PC-3 (cell line): Measurements from ENCODE around the gene ABHD1. TPM values are rescaled to one million over a fixed set of nuclear protein-coding genes. Genes with fewer than 3 reads are reported as not detected.

ENCODE experiments used
- ATAC-seq: fragments of 200-7000 bp; cut with Tn5 transposase; 2 replicates; pipeline ENCODE4 v1.9.1; 2020; ENCODE audit warnings: mild to moderate bottlenecking, moderate library complexity
- BruUV-seq: library from RNA; stranded (reverse); fragments of 400-500 nt; replicated peaks from 2 replicates; lab custom pipeline; 2021; lab: Mats Ljungman, UMichigan
- CTCF ChIA-PET: fragments of 300-600 bp; sonication (Branson Sonifier 250); formaldehyde crosslinking; loops from one replicate; lab custom pipeline; 2022; ENCODE audit warnings: antibody characterized with exemption; lab: Charles Lee
- POLR2A ChIA-PET: fragments of 300-600 bp; sonication (Branson Sonifier 250); formaldehyde crosslinking; loops from one replicate; lab custom pipeline; 2022; ENCODE audit warnings: antibody characterized with exemption; ENCODE audit not compliant: unreplicated experiment; lab: Charles Lee
- DNase-seq: peaks from one replicate; pipeline ENCODE4 v3.0.0-alpha.2; 2015
- H2AFZ ChIP-seq: fragments of 300-600 bp; sonication (generic); 2 replicates; pipeline ENCODE4 v1.6.0; 2016; ENCODE audit warnings: antibody characterized with exemption, low read length
- H3F3A ChIP-seq: fragments of 300-600 bp; sonication (generic); one replicate; pipeline ENCODE4 v1.6.0; 2017; ENCODE audit warnings: antibody characterized with exemption, low read length, control low read depth, mild to moderate bottlenecking; ENCODE audit not compliant: unreplicated experiment
- H3K27ac ChIP-seq: fragments of 300-600 bp; sonication (generic); 2 replicates; pipeline ENCODE4 v1.5.1; 2016; ENCODE audit warnings: mild to moderate bottlenecking, low read length
- H3K27me3 ChIP-seq: fragments of 300-600 bp; sonication (generic); 2 replicates; pipeline ENCODE4 v1.6.1; 2016; ENCODE audit warnings: low read length, mixed read lengths
- H3K36me3 ChIP-seq: fragments of 300-600 bp; sonication (generic); 2 replicates; pipeline ENCODE4 v1.6.1; 2016; ENCODE audit warnings: low read depth, mixed run types, low read length, mixed read lengths
- H3K4me1 ChIP-seq: fragments of 300-600 bp; sonication (generic); 2 replicates; pipeline ENCODE4 v1.5.1; 2016; ENCODE audit warnings: low read length; ENCODE audit not compliant: insufficient read depth
- H3K4me2 ChIP-seq: fragments of 300-600 bp; sonication (generic); 2 replicates; pipeline ENCODE4 v1.6.0; 2016; ENCODE audit warnings: low read length
- H3K4me3 ChIP-seq: fragments of 300-600 bp; sonication (generic); 2 replicates; pipeline ENCODE4 v1.5.1; 2016; ENCODE audit warnings: mild to moderate bottlenecking, low read length, mixed read lengths
- H3K79me2 ChIP-seq: fragments of 300-600 bp; sonication (generic); 2 replicates; pipeline ENCODE4 v1.6.1; 2017; ENCODE audit warnings: low read length, mixed read lengths
- H3K9ac ChIP-seq: fragments of 300-600 bp; sonication (generic); 2 replicates; pipeline ENCODE4 v1.6.0; 2016; ENCODE audit warnings: mild to moderate bottlenecking, low read length
- H3K9me2 ChIP-seq: fragments of 300-600 bp; sonication (generic); replicated peaks from 2 replicates; pipeline ENCODE4 v1.6.1; 2016; ENCODE audit warnings: mixed run types, low read length, mixed read lengths
- H3K9me3 ChIP-seq: fragments of 300-600 bp; sonication (generic); 2 replicates; pipeline ENCODE4 v1.6.1; 2016; ENCODE audit warnings: low read length, mixed read lengths
- H4K20me1 ChIP-seq: fragments of 300-600 bp; sonication (generic); 2 replicates; pipeline ENCODE4 v1.6.1; 2016; ENCODE audit warnings: low read length, mixed read lengths
- EZH2 ChIP-seq: fragments of 300-600 bp; sonication (generic); IDR thresholded peaks from one replicate; pipeline ENCODE4 v1.6.1; 2017; ENCODE audit warnings: antibody characterized with exemption, mild to moderate bottlenecking, low read length; ENCODE audit not compliant: unreplicated experiment
- EZH2phosphoT487 ChIP-seq: fragments of 300-600 bp; sonication (generic); IDR thresholded peaks from 2 replicates; pipeline ENCODE4 v1.6.1; 2018; ENCODE audit warnings: mild to moderate bottlenecking, antibody characterized with exemption, low read length, borderline replicate concordance
- intact Hi-C: fragments of 100-400 bp; cut with micrococcal nuclease; formaldehyde crosslinking; loops from 2 replicates; pipeline ENCODE4 v1.9.0; 2023
- total RNA-seq: library from RNA; depleted of rRNA; stranded (reverse); fragments of >200 nt; gene quantifications from 2 replicates; pipeline ENCODE4 v1.2.3, GENCODE V29; 2014
- TF ChIP-seq, protein P1 (sequence below): fragments of 300-600 bp; sonication (generic); conservative IDR thresholded peaks from 2 replicates; pipeline ENCODE4 v1.5.1; 2017; ENCODE audit warnings: antibody characterized with exemption, low read depth, mild to moderate bottlenecking, low read length

Gene ABHD1
- total RNA-seq, 1 experiment from 2014 or later: 0.36 TPM

DNA sequence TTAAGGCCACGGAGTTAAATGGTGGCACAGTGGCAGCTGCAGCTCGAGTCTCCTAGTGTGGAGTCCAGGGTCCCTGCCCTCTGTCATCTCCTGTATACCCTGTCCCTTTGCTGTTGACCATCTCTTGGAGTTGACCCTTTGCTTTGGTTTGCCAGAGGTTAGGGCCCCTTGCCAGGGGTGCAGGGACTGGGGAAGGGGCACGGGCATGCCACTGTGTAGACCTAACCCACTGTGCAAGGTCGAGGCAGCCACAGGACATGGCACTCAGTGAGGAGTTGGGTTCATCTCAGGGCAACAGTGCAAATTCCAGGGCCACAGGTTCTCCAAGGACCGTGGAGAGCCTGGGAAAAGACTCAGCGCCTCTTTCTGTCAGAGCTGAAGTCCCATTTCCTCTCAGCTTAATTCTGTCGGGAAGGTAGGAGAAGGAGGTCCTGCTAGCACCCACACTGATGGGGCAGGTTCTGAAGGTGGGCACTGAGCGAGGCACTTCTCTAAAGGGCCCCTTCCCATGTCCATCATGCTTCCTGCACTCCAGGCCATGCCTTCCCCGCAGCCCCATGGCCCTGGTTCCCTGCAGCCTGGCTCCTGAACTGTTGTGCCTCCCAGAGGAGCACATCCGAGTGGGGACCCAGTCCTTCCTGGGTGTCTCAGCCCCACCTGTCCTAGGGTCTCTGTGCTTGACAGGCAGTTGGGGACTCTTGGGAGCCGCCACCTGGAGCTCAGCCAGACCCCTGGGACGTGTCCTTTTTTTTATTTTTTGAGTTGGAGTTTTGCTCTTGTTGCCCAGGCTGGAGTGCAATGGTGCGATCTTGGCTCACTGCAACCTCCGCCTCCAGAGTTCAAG, 34.3 kb upstream of the ABHD1 start:
- Histone ChIP-seq H3K27ac (no peak overlapping the region), H3K9ac (no peak overlapping the region), H3F3A (no peaks in the 10 kb centered on the region), H2AFZ (no peak overlapping the region), H3K36me3 (no peaks in the 10 kb centered on the region), H4K20me1 (no peaks in the 10 kb centered on the region), H3K9me2 (no peaks in the 10 kb centered on the region), H3K79me2 (no peaks in the 10 kb centered on the region), H3K4me2 (no peak overlapping the region), H3K4me1 (peaks cover 14% of the 10 kb centered on the region; the same call in 1 of the 2 replicates), H3K27me3 (no peaks in the 10 kb centered on the region), H3K9me3 (no peaks in the 10 kb centered on the region), H3K4me3 (no peak overlapping the region)
- no peak for DNase-seq
- intact Hi-C loops: no loop called here
- POLR2A ChIA-PET: no interaction called here
- CTCF ChIA-PET: interaction anchor here (0.7 kb wide), 1 partner anchor 167 kb away, joined by 3 read pairs; no protein-coding TSS in a partner anchor
- TF ChIP-seq, protein P1, sequence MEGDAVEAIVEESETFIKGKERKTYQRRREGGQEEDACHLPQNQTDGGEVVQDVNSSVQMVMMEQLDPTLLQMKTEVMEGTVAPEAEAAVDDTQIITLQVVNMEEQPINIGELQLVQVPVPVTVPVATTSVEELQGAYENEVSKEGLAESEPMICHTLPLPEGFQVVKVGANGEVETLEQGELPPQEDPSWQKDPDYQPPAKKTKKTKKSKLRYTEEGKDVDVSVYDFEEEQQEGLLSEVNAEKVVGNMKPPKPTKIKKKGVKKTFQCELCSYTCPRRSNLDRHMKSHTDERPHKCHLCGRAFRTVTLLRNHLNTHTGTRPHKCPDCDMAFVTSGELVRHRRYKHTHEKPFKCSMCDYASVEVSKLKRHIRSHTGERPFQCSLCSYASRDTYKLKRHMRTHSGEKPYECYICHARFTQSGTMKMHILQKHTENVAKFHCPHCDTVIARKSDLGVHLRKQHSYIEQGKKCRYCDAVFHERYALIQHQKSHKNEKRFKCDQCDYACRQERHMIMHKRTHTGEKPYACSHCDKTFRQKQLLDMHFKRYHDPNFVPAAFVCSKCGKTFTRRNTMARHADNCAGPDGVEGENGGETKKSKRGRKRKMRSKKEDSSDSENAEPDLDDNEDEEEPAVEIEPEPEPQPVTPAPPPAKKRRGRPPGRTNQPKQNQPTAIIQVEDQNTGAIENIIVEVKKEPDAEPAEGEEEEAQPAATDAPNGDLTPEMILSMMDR: no peak
- TF ChIP-seq EZH2: no peak
- TF ChIP-seq EZH2phosphoT487: no peak
- no TSS peak for BruUV-seq
- ATAC-seq: no peak

DNA sequence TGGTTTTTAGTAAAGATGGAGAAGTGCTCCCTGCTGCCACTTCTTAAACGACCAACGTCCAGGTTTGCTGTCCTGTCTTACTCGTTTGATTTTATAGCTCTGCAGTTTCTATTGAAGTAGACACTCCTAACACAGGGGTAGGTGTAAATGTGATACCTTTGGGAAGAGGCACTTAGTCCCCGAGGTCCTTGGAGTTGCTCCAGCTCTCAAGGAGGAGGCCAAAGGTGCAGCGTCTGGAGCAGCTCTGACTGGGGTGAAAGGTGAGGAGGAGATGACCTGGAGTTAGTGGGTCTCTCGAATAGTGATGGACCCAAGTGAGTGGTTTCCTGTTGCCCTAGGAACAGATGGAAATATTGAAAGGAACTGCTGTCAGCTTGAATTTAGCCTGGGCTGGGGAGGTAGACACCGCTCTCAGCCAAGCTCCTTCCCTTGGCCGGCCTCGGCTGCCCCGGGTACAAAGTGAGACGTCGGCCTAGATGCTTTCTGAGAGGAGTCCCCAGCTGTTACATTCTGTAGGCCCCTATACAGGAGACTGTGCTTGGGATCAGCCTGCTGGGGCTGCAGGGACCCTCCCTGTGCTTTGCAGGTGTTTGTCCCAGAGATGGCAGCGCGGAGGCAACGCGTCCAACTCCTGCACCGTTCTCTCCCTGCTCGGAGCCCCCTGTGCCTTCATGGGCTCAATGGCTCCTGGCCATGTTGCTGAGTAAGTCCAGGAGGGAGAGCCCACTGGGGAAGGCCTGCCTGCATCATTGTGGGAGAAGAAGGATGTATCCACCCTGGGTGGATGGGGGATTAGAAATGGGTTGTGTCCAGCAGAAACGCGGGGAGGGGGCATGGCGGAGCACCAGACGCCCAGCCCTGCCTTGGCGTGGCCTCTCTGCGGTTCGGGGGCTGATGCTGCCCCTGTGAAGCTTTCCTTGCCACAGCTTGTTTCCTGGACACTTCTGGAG, 31.6 kb upstream of the ABHD1 start:
- Histone ChIP-seq H3K79me2 (no peaks in the 10 kb centered on the region), H2AFZ (no peak overlapping the region), H3K9me2 (no peaks in the 10 kb centered on the region), H3K36me3 (no peaks in the 10 kb centered on the region), H4K20me1 (no peaks in the 10 kb centered on the region), H3K4me2 (no peak overlapping the region), H3K27me3 (no peaks in the 10 kb centered on the region), H3K9me3 (no peaks in the 10 kb centered on the region), H3K27ac (no peak overlapping the region), H3K4me1 (peaks cover 8% of the 10 kb centered on the region; the same call in 1 of the 2 replicates), H3F3A (no peaks in the 10 kb centered on the region), H3K4me3 (no peak overlapping the region), H3K9ac (no peak overlapping the region)
- no TSS peak for BruUV-seq
- DNase-seq (no peak), ATAC-seq (no peak)
- intact Hi-C loops: no loop called here
- TF ChIP-seq EZH2 (no peak), EZH2phosphoT487 (no peak)
- TF ChIP-seq, protein P1: no peak
- CTCF ChIA-PET: no interaction called here
- POLR2A ChIA-PET: interaction anchor here (0.6 kb wide), 1 partner anchor 111 kb away, joined by 11 read pairs; no protein-coding TSS in a partner anchor
